Myocyte (in vitro differentiated cells): ENCODE measurements around the gene OR10R2. TPM values are rescaled to one million over a fixed set of nuclear protein-coding genes. Genes with fewer than 3 reads are reported as not detected.

ENCODE experiments used
- DNase-seq: peaks from one replicate; pipeline ENCODE4 v3.0.0-alpha.2; 2012; ENCODE audit warnings: low read depth
- total RNA-seq: library from RNA; depleted of rRNA; stranded (reverse); fragments of >200 nt; gene quantifications from 2 replicates; pipeline ENCODE4 v1.2.3, GENCODE V29; 2014

Gene OR10R2
- total RNA-seq, 1 donor from 2014 or later, result not detected

- DNase-seq, result peak; percentile 8
Observed at GRCh38 chr1:158527190-158527815, 55.3 kb downstream of the OR10R2 start.

Other genes starting within 250 kb of the OR10R2 start
- gene CD1A, start 217.8 kb upstream of the OR10R2 start, total RNA-seq, result not detected in 2 replicates
- gene CD1C, start 182.3 kb upstream of the OR10R2 start, total RNA-seq, result not detected in 2 replicates
- not detected in 2 replicates for gene CD1B, start 140.7 kb upstream of the OR10R2 start, total RNA-seq
- gene CD1E, start 118.3 kb upstream of the OR10R2 start, total RNA-seq, result not detected in 2 replicates
- gene OR10T2, start 72.8 kb upstream of the OR10R2 start, total RNA-seq, result not detected in 2 replicates
- gene OR10K2, start 46.0 kb upstream of the OR10R2 start, total RNA-seq, result not detected in 2 replicates
- gene OR10K1, start 10.4 kb upstream of the OR10R2 start, total RNA-seq, result not detected in 2 replicates
- not detected in 2 replicates for gene OR6Y1, start 82.2 kb downstream of the OR10R2 start, total RNA-seq
- gene OR6P1, start 98.4 kb downstream of the OR10R2 start, total RNA-seq, result not detected in 2 replicates
- not detected in 2 replicates for gene OR10X1, start 107.7 kb downstream of the OR10R2 start, total RNA-seq
- not detected in 2 replicates for gene OR10Z1, start 133.0 kb downstream of the OR10R2 start, total RNA-seq
- gene SPTA1, start 214.5 kb downstream of the OR10R2 start, total RNA-seq, result not detected in 2 replicates
- not detected in 2 replicates for gene OR6K2, start 228.4 kb downstream of the OR10R2 start, total RNA-seq
- gene OR6K3, start 248.5 kb downstream of the OR10R2 start, total RNA-seq, result not detected in 2 replicates